Bronchial epithelial cell (primary cell): Measurements from ENCODE around the gene DIAPH3. TPM values are rescaled to one million over a fixed set of nuclear protein-coding genes. Genes with fewer than 3 reads are reported as not detected.

Experiments
- DNase-seq: peaks from one replicate; pipeline ENCODE4 v3.0.0-alpha.2; 2010; ENCODE audit warnings: low read depth
- FAIRE-seq: peaks from 2 replicates; lab custom pipeline; 2011; peaks lifted over from hg19 to GRCh38; lab: Jason Lieb, UNC
- H3K27me3 ChIP-seq: 2 replicates; pipeline ENCODE4 v1.5.1; 2011; ENCODE audit warnings: low read length; ENCODE audit not compliant: control insufficient read depth, insufficient read depth
- H3K36me3 ChIP-seq: 2 replicates; pipeline ENCODE4 v1.5.1; 2011; ENCODE audit warnings: low read length; ENCODE audit not compliant: control insufficient read depth, insufficient read depth
- H3K4me3 ChIP-seq: 2 replicates; pipeline ENCODE4 v1.5.1; 2011; ENCODE audit warnings: mild to moderate bottlenecking, low read depth, low read length, control low read depth
- total RNA-seq: library from RNA; depleted of rRNA; stranded (reverse); fragments of >200 nt; gene quantifications from 2 replicates; pipeline ENCODE4 v1.2.1, GENCODE V29; 2014
- TF ChIP-seq, protein P1 (sequence below): IDR thresholded peaks from 2 replicates; pipeline ENCODE4 v1.5.1; 2011; ENCODE audit warnings: mild to moderate bottlenecking, moderate library complexity, low read length, control low read depth, inconsistent platforms; ENCODE audit not compliant: insufficient read depth, severe bottlenecking

The DIAPH3 gene
- total RNA-seq, 1 donor from 2014 or later = 0.26 TPM

- DNase-seq (peak; percentile 18), FAIRE-seq (no peak)
- TF ChIP-seq, protein P1, sequence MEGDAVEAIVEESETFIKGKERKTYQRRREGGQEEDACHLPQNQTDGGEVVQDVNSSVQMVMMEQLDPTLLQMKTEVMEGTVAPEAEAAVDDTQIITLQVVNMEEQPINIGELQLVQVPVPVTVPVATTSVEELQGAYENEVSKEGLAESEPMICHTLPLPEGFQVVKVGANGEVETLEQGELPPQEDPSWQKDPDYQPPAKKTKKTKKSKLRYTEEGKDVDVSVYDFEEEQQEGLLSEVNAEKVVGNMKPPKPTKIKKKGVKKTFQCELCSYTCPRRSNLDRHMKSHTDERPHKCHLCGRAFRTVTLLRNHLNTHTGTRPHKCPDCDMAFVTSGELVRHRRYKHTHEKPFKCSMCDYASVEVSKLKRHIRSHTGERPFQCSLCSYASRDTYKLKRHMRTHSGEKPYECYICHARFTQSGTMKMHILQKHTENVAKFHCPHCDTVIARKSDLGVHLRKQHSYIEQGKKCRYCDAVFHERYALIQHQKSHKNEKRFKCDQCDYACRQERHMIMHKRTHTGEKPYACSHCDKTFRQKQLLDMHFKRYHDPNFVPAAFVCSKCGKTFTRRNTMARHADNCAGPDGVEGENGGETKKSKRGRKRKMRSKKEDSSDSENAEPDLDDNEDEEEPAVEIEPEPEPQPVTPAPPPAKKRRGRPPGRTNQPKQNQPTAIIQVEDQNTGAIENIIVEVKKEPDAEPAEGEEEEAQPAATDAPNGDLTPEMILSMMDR = no peak
- Histone ChIP-seq H3K36me3 (no peaks in the 10 kb centered on the region), H3K4me3 (no peak overlapping the region), H3K27me3 (no peaks in the 10 kb centered on the region)
Measured at GRCh38 chr13:59829690-59830089, 334.0 kb downstream of the DIAPH3 start.

- peak; percentile 77 for DNase-seq
- Histone ChIP-seq H3K36me3 (no peaks in the 10 kb centered on the region), H3K27me3 (no peaks in the 10 kb centered on the region), H3K4me3 (no peak overlapping the region)
- FAIRE-seq = no peak
- TF ChIP-seq, protein P1 = no peak
Measured at GRCh38 chr13:59823486-59823885, 340.2 kb downstream of the DIAPH3 start.

- H3K36me3 ChIP-seq = no peaks in the 10 kb centered on the region
- FAIRE-seq (no peak), DNase-seq (no peak)
- TF ChIP-seq, protein P1 = no peak
- H3K27me3 ChIP-seq = no peaks in the 10 kb centered on the region
- no peak overlapping the region for H3K4me3 ChIP-seq
Measured at GRCh38 chr13:59809564-59809963, 354.2 kb downstream of the DIAPH3 start.

DNA sequence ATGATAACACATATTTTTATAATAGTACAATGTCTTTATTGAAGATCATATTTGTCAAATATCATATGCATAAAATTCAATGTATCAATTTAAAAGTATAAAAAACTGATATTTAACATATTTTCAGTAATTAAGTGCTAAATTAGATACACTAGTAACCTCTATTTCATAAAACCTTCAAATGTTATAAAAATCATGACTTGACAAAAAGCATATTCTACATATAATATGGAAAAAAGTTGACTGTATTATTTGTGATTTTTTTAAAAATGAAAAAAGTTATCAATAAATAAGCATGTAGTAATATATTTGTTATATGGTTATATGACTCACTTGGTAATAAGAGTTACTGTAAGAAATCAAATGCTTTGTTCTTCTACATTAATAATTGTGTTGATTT lies 356.9 kb downstream of the DIAPH3 start:
- no peak for DNase-seq
- TF ChIP-seq, protein P1 = no peak
- Histone ChIP-seq H3K27me3 (no peaks in the 10 kb centered on the region), H3K36me3 (no peaks in the 10 kb centered on the region), H3K4me3 (no peak overlapping the region)
- no peak for FAIRE-seq

GRCh38 chr13:59801107-59801880 lies 362.4 kb downstream of the DIAPH3 start:
- Histone ChIP-seq H3K27me3 (no peaks in the 10 kb centered on the region), H3K4me3 (no peak overlapping the region), H3K36me3 (no peaks in the 10 kb centered on the region)
- FAIRE-seq = no peak
- TF ChIP-seq, protein P1 = no peak
- no peak for DNase-seq
